WTC11 (cell line): ENCODE data around the gene OR10W1. TPM values are rescaled to one million over a fixed set of nuclear protein-coding genes. Genes with fewer than 3 reads are reported as not detected.

Experiments
- ATAC-seq: fragments of 200-7000 bp; cut with Tn5 transposase; 2 replicates; pipeline ENCODE4 v1.10.0; 2021; ENCODE audit warnings: mild to moderate bottlenecking, moderate library complexity
- CTCF ChIA-PET: fragments of 300-600 bp; sonication (Branson Sonifier 250); formaldehyde crosslinking; loops from one replicate; lab custom pipeline; 2021; ENCODE audit warnings: antibody characterized with exemption; lab: Charles Lee
- POLR2A ChIA-PET: fragments of 350-600 bp; sonication (Branson Sonifier 250); formaldehyde crosslinking; loops from one replicate; lab custom pipeline; 2021; ENCODE audit warnings: antibody characterized with exemption; lab: Charles Lee
- DNase-seq: peaks from one replicate; pipeline ENCODE4 v3.0.0; 2021; ENCODE audit warnings: low spot score
- H3K27ac Mint-ChIP-seq: 2 replicates; pipeline ENCODE4 v1.8.0; 2021; ENCODE audit warnings: mixed read lengths
- H3K27me3 Mint-ChIP-seq: 2 replicates; pipeline ENCODE4 v1.8.0; 2021; ENCODE audit warnings: low read depth, mild to moderate bottlenecking, moderate library complexity, mixed read lengths
- H3K36me3 Mint-ChIP-seq: 2 replicates; pipeline ENCODE4 v1.8.0; 2021; ENCODE audit warnings: mixed read lengths
- H3K4me1 Mint-ChIP-seq: 2 replicates; pipeline ENCODE4 v1.8.0; 2022; ENCODE audit warnings: mixed read lengths
- H3K4me3 Mint-ChIP-seq: 2 replicates; pipeline ENCODE4 v1.8.0; 2021; ENCODE audit warnings: mild to moderate bottlenecking, moderate library complexity, mixed read lengths
- H3K9me3 Mint-ChIP-seq: 2 replicates; pipeline ENCODE4 v1.8.0; 2021; ENCODE audit warnings: mixed read lengths
- CBFB ChIP-seq: sonication (generic); formaldehyde crosslinking; IDR thresholded peaks from 2 replicates; pipeline ENCODE4 v1.8.1; 2022; ENCODE audit warnings: mild to moderate bottlenecking, low read depth, missing genetic modification reagents
- ETV6 ChIP-seq: sonication (generic); formaldehyde crosslinking; IDR thresholded peaks from 2 replicates; pipeline ENCODE4 v1.8.1; 2022; ENCODE audit warnings: mild to moderate bottlenecking, missing genetic modification reagents
- FOXJ3 ChIP-seq: sonication (generic); formaldehyde crosslinking; IDR thresholded peaks from 2 replicates; pipeline ENCODE4 v1.9.0; 2021; ENCODE audit warnings: missing genetic modification reagents, mild to moderate bottlenecking, borderline replicate concordance
- FOXK1 ChIP-seq: sonication (generic); formaldehyde crosslinking; IDR thresholded peaks from 2 replicates; pipeline ENCODE4 v1.8.0; 2022; ENCODE audit warnings: mild to moderate bottlenecking, moderate library complexity, missing genetic modification reagents
- FOXP1 ChIP-seq: sonication (generic); formaldehyde crosslinking; IDR thresholded peaks from 2 replicates; pipeline ENCODE4 v1.8.0; 2022; ENCODE audit warnings: missing genetic modification reagents, mild to moderate bottlenecking, moderate library complexity, borderline replicate concordance
- GRHL2 ChIP-seq: fragments of 250-450 bp; sonication (Bioruptor Pico); IDR thresholded peaks from 2 replicates; pipeline ENCODE4 v1.8.0; 2022; ENCODE audit warnings: mild to moderate bottlenecking, moderate library complexity; ENCODE audit not compliant: insufficient replicate concordance, severe bottlenecking
- GTF2I ChIP-seq: fragments of 250-450 bp; sonication (Bioruptor Pico); conservative IDR thresholded peaks from 2 replicates; pipeline ENCODE4 v1.4.0; 2021; ENCODE audit warnings: mild to moderate bottlenecking
- JUN ChIP-seq: sonication (generic); formaldehyde crosslinking; IDR thresholded peaks from 2 replicates; pipeline ENCODE4 v1.8.0; 2023; ENCODE audit warnings: mild to moderate bottlenecking, missing genetic modification reagents
- MXD4 ChIP-seq: fragments of 250-450 bp; sonication (Bioruptor Pico); IDR thresholded peaks from 2 replicates; pipeline ENCODE4 v1.8.0; 2021; ENCODE audit warnings: mild to moderate bottlenecking, moderate library complexity, borderline replicate concordance
- NFYB ChIP-seq: sonication (generic); formaldehyde crosslinking; conservative IDR thresholded peaks from 2 replicates; pipeline ENCODE4 v1.8.0; 2022; ENCODE audit warnings: low read depth, missing genetic modification reagents
- NR3C1 ChIP-seq: sonication (generic); formaldehyde crosslinking; conservative IDR thresholded peaks from 2 replicates; pipeline ENCODE4 v1.8.1; 2023; ENCODE audit warnings: low read depth, mild to moderate bottlenecking, missing genetic modification reagents
- RELA ChIP-seq: sonication (generic); formaldehyde crosslinking; IDR thresholded peaks from 2 replicates; pipeline ENCODE4 v1.8.1; 2022; ENCODE audit warnings: missing genetic modification reagents, mild to moderate bottlenecking, borderline replicate concordance
- TEAD1 ChIP-seq: sonication (generic); formaldehyde crosslinking; IDR thresholded peaks from 2 replicates; pipeline ENCODE4 v1.8.0; 2022; ENCODE audit warnings: mild to moderate bottlenecking, missing genetic modification reagents
- TP53 ChIP-seq: sonication (generic); formaldehyde crosslinking; IDR thresholded peaks from 2 replicates; pipeline ENCODE4 v1.8.1; 2023; ENCODE audit warnings: mild to moderate bottlenecking, missing genetic modification reagents
- ZNF138 ChIP-seq: sonication (generic); formaldehyde crosslinking; conservative IDR thresholded peaks from 2 replicates; pipeline ENCODE4 v1.8.1; 2022; ENCODE audit warnings: mild to moderate bottlenecking, moderate library complexity, missing genetic modification reagents
- total RNA-seq: library from RNA; stranded (reverse); gene quantifications from 3 replicates; pipeline ENCODE4 v1.2.3, GENCODE V29; 2021
- TF ChIP-seq, protein P1 (sequence below): fragments of 250-450 bp; sonication (Bioruptor Pico); IDR thresholded peaks from 2 replicates; pipeline ENCODE4 v1.9.0; 2021; ENCODE audit warnings: mild to moderate bottlenecking
- TF ChIP-seq, protein P2 (sequence below): fragments of 250-450 bp; sonication (Bioruptor Pico); IDR thresholded peaks from 2 replicates; pipeline ENCODE4 v1.8.0; 2021; ENCODE audit warnings: mild to moderate bottlenecking
- TF ChIP-seq, protein P3 (sequence below): sonication (generic); formaldehyde crosslinking; IDR thresholded peaks from 2 replicates; pipeline ENCODE4 v1.8.0; 2022; ENCODE audit warnings: missing genetic modification reagents
- TF ChIP-seq, protein P4 (sequence below): sonication (generic); formaldehyde crosslinking; conservative IDR thresholded peaks from 2 replicates; pipeline ENCODE4 v1.8.1; 2023; ENCODE audit warnings: mild to moderate bottlenecking, low read depth, missing genetic modification reagents, moderate library complexity
- TF ChIP-seq, protein P5 (sequence below): fragments of 200-600 bp; IDR thresholded peaks from 2 replicates; pipeline ENCODE4 v1.8.0; 2022; ENCODE audit warnings: antibody characterized with exemption

The OR10W1 gene
- total RNA-seq, 1 experiment from 2014 or later: not detected

DNA sequence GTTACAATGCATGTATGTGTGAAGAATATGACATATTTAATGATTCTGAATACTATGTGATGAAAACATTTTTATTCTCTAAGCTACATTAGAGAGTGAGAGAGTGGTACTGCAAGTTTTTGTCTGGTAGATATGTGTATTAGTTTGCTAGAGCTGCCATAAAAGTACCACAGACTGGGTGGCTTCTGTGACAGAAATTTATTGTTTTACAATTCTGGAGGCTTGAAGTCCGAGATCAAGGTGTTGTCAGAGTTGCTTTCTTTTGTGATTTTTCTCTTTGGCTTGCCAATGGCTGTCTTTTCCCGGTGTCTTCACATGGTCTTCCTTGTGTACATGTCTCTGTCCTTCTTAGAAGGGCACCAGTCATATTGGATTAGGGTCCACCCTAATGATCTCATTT lies 6.9 kb upstream of the OR10W1 start:
- ChIA-PET CTCF (no interaction called here), POLR2A (no interaction called here)
- Mint-ChIP-seq H3K36me3 (no peaks in the 10 kb centered on the region), H3K9me3 (peaks cover 12% of the 10 kb centered on the region), H3K4me3 (no peak overlapping the region), H3K4me1 (no peaks in the 10 kb centered on the region), H3K27ac (no peak overlapping the region), H3K27me3 (no peaks in the 10 kb centered on the region)
- TF ChIP-seq RELA (CRISPR knock-in tag): no peak
- no peak for TF ChIP-seq FOXP1
- TF ChIP-seq CBFB (CRISPR knock-in tag): no peak
- no peak for TF ChIP-seq FOXK1
- no peak for TF ChIP-seq ZNF138
- TF ChIP-seq FOXJ3: no peak
- no peak for TF ChIP-seq NFYB (CRISPR knock-in tag)
- TF ChIP-seq ETV6 (CRISPR knock-in tag): no peak
- TF ChIP-seq, protein P1, sequence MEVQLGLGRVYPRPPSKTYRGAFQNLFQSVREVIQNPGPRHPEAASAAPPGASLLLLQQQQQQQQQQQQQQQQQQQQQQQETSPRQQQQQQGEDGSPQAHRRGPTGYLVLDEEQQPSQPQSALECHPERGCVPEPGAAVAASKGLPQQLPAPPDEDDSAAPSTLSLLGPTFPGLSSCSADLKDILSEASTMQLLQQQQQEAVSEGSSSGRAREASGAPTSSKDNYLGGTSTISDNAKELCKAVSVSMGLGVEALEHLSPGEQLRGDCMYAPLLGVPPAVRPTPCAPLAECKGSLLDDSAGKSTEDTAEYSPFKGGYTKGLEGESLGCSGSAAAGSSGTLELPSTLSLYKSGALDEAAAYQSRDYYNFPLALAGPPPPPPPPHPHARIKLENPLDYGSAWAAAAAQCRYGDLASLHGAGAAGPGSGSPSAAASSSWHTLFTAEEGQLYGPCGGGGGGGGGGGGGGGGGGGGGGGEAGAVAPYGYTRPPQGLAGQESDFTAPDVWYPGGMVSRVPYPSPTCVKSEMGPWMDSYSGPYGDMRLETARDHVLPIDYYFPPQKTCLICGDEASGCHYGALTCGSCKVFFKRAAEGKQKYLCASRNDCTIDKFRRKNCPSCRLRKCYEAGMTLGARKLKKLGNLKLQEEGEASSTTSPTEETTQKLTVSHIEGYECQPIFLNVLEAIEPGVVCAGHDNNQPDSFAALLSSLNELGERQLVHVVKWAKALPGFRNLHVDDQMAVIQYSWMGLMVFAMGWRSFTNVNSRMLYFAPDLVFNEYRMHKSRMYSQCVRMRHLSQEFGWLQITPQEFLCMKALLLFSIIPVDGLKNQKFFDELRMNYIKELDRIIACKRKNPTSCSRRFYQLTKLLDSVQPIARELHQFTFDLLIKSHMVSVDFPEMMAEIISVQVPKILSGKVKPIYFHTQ (CRISPR knock-in tag): no peak
- no peak for TF ChIP-seq TEAD1 (CRISPR knock-in tag)
- TF ChIP-seq GTF2I (CRISPR knock-in tag): no peak
- no peak for TF ChIP-seq GRHL2 (CRISPR knock-in tag)
- no peak for TF ChIP-seq MXD4 (CRISPR knock-in tag)
- TF ChIP-seq, protein P2, sequence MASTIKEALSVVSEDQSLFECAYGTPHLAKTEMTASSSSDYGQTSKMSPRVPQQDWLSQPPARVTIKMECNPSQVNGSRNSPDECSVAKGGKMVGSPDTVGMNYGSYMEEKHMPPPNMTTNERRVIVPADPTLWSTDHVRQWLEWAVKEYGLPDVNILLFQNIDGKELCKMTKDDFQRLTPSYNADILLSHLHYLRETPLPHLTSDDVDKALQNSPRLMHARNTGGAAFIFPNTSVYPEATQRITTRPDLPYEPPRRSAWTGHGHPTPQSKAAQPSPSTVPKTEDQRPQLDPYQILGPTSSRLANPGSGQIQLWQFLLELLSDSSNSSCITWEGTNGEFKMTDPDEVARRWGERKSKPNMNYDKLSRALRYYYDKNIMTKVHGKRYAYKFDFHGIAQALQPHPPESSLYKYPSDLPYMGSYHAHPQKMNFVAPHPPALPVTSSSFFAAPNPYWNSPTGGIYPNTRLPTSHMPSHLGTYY (CRISPR knock-in tag): no peak
- no peak for ATAC-seq
- DNase-seq: no peak

DNA sequence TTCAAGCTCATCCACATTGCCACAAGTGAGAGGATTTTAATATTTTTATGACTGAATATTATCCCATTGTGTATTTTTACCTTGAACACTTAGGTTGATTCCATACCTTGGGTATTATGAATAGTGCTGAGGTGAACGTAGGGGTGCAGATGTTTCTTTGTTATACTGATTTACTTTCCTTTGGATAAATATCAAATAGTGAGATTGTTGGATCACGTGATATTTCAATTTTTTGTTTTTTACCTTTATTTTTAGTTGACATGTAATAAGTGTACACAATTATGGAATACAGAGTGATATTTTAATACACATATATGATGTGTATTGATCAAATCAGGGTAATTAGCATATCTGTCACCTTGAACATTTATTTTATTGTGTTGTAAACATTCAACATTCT lies 8.1 kb downstream of the OR10W1 start:
- H3K36me3 Mint-ChIP-seq: no peaks in the 10 kb centered on the region
- POLR2A ChIA-PET: no interaction called here
- H3K27ac Mint-ChIP-seq: no peak overlapping the region
- TF ChIP-seq, protein P3, sequence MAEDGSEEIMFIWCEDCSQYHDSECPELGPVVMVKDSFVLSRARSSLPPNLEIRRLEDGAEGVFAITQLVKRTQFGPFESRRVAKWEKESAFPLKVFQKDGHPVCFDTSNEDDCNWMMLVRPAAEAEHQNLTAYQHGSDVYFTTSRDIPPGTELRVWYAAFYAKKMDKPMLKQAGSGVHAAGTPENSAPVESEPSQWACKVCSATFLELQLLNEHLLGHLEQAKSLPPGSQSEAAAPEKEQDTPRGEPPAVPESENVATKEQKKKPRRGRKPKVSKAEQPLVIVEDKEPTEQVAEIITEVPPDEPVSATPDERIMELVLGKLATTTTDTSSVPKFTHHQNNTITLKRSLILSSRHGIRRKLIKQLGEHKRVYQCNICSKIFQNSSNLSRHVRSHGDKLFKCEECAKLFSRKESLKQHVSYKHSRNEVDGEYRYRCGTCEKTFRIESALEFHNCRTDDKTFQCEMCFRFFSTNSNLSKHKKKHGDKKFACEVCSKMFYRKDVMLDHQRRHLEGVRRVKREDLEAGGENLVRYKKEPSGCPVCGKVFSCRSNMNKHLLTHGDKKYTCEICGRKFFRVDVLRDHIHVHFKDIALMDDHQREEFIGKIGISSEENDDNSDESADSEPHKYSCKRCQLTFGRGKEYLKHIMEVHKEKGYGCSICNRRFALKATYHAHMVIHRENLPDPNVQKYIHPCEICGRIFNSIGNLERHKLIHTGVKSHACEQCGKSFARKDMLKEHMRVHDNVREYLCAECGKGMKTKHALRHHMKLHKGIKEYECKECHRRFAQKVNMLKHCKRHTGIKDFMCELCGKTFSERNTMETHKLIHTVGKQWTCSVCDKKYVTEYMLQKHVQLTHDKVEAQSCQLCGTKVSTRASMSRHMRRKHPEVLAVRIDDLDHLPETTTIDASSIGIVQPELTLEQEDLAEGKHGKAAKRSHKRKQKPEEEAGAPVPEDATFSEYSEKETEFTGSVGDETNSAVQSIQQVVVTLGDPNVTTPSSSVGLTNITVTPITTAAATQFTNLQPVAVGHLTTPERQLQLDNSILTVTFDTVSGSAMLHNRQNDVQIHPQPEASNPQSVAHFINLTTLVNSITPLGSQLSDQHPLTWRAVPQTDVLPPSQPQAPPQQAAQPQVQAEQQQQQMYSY (CRISPR knock-in tag): no peak
- TF ChIP-seq, protein P4, sequence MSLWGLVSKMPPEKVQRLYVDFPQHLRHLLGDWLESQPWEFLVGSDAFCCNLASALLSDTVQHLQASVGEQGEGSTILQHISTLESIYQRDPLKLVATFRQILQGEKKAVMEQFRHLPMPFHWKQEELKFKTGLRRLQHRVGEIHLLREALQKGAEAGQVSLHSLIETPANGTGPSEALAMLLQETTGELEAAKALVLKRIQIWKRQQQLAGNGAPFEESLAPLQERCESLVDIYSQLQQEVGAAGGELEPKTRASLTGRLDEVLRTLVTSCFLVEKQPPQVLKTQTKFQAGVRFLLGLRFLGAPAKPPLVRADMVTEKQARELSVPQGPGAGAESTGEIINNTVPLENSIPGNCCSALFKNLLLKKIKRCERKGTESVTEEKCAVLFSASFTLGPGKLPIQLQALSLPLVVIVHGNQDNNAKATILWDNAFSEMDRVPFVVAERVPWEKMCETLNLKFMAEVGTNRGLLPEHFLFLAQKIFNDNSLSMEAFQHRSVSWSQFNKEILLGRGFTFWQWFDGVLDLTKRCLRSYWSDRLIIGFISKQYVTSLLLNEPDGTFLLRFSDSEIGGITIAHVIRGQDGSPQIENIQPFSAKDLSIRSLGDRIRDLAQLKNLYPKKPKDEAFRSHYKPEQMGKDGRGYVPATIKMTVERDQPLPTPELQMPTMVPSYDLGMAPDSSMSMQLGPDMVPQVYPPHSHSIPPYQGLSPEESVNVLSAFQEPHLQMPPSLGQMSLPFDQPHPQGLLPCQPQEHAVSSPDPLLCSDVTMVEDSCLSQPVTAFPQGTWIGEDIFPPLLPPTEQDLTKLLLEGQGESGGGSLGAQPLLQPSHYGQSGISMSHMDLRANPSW (CRISPR knock-in tag): no peak
- no peak for TF ChIP-seq GRHL2 (CRISPR knock-in tag)
- TF ChIP-seq JUN (CRISPR knock-in tag): no peak
- no peak for TF ChIP-seq ZNF138
- TF ChIP-seq TP53: no peak
- TF ChIP-seq NR3C1: no peak
- TF ChIP-seq, protein P5, sequence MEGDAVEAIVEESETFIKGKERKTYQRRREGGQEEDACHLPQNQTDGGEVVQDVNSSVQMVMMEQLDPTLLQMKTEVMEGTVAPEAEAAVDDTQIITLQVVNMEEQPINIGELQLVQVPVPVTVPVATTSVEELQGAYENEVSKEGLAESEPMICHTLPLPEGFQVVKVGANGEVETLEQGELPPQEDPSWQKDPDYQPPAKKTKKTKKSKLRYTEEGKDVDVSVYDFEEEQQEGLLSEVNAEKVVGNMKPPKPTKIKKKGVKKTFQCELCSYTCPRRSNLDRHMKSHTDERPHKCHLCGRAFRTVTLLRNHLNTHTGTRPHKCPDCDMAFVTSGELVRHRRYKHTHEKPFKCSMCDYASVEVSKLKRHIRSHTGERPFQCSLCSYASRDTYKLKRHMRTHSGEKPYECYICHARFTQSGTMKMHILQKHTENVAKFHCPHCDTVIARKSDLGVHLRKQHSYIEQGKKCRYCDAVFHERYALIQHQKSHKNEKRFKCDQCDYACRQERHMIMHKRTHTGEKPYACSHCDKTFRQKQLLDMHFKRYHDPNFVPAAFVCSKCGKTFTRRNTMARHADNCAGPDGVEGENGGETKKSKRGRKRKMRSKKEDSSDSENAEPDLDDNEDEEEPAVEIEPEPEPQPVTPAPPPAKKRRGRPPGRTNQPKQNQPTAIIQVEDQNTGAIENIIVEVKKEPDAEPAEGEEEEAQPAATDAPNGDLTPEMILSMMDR: no peak
- no peak for TF ChIP-seq TEAD1 (CRISPR knock-in tag)

More for the DNA sequence above, 8.1 kb downstream of the OR10W1 start:
- no peaks in the 10 kb centered on the region for H3K27me3 Mint-ChIP-seq
- CTCF ChIA-PET: no interaction called here
- ATAC-seq: no peak
- DNase-seq: no peak
- no peak overlapping the region for H3K4me3 Mint-ChIP-seq
- H3K9me3 Mint-ChIP-seq: peaks cover 25% of the 10 kb centered on the region
- H3K4me1 Mint-ChIP-seq: no peaks in the 10 kb centered on the region
